Uterus (tissue), 4 donors: ENCODE results near the gene VSIG10L2. TPM values are rescaled to one million over a fixed set of nuclear protein-coding genes. Genes with fewer than 3 reads are reported as not detected.

Source experiments
- DNase-seq, 2 donors: peaks; one replicate each; pipeline ENCODE4 v3.0.0-alpha.2; 2019 to 2020
- H3K27ac ChIP-seq, 2 donors: fragments of 200-600 bp; sonication (generic); 1 replicate in 1 of 2; 2 replicates in 1 of 2; pipeline ENCODE4 v1.5.1; 2016 to 2018
- H3K27me3 ChIP-seq, 2 donors: fragments of 200-600 bp; sonication (generic); one replicate each; pipeline ENCODE4 v1.5.1; 2018 to 2019; ENCODE audit warnings: control low read depth in 1 of 2
- H3K36me3 ChIP-seq, 2 donors: fragments of 200-600 bp; sonication (generic); one replicate each; pipeline ENCODE4 v1.5.1; 2019; ENCODE audit warnings: control low read depth in 1 of 2
- H3K4me1 ChIP-seq, 2 donors: fragments of 200-600 bp; sonication (generic); one replicate each; pipeline ENCODE4 v1.5.1; 2018 to 2019; ENCODE audit warnings: control low read depth in 1 of 2
- H3K4me3 ChIP-seq, 2 donors: fragments of 200-600 bp; sonication (generic); 1 replicate in 1 of 2; 2 replicates in 1 of 2; pipeline ENCODE4 v1.5.1; 2018 to 2019; ENCODE audit warnings: mild to moderate bottlenecking in 1 of 2
- H3K9me3 ChIP-seq, 2 donors: fragments of 200-600 bp; sonication (generic); one replicate each; pipeline ENCODE4 v1.5.1; 2019; ENCODE audit warnings: control low read depth in 1 of 2
- CTCF ChIP-seq, 4 experiments: fragments of 200-600 bp in 2 of 4; fragments of 450-650 bp in 2 of 4; sonication (generic) in 2 of 4; IDR thresholded peaks; one replicate each; pipeline ENCODE4 v1.5.1; 2016 to 2019; ENCODE audit warnings: antibody characterized with exemption in 4 of 4, mild to moderate bottlenecking in 2 of 4, moderate library complexity in 1 of 4
- POLR2A ChIP-seq, 2 donors: fragments of 450-650 bp; IDR thresholded peaks; one replicate each; pipeline ENCODE4 v1.6.1; 2016; ENCODE audit warnings: antibody characterized with exemption in 2 of 2, mild to moderate bottlenecking in 1 of 2, moderate library complexity in 1 of 2
- intact Hi-C: fragments of 100-400 bp; cut with DNase I; formaldehyde crosslinking; loops from one replicate; pipeline ENCODE4 v1.15.1; 2023; ENCODE audit warnings: low total_unique reads
- total RNA-seq, 4 donors: library from RNA; depleted of rRNA in 3 of 4; stranded (reverse); fragments of >200 nt in 3 of 4; gene quantifications; one replicate each; pipeline versions ENCODE4 v1.1.0 to v1.2.4, GENCODE V29; 2014 to 2023
- donor health status: DM: yes; HTN: yes; CAD: no.

VSIG10L2 gene
- 1 to 10 TPM in 2 of 4 donors, not detected in 2; 1.1 to 9.5 TPM for total RNA-seq

- Histone ChIP-seq H3K9me3 (no peaks in the 10 kb centered on the region), H3K4me3 (no peak within 1 kb of the TSS), H3K36me3 (no peaks in the 10 kb centered on the region), H3K27ac (no peak within 1 kb of the TSS), H3K4me1 (peaks cover 3 to 6% of the 10 kb centered on the region in 2 donors), H3K27me3 (no peaks in the 10 kb centered on the region)
- TF ChIP-seq POLR2A (IDR thresholded peaks at IDR 0.05), result no peak
- TF ChIP-seq CTCF (IDR thresholded peaks at IDR 0.05), result no peak
- peak in 1 of 2 donors; percentile 5 for DNase-seq
- intact Hi-C loops, result loop anchor here (10.0 kb wide), 1 partner anchor 119 kb away; the partner anchor contains the start of gene CDON
Observed at GRCh38 chr11:125945797-125946520, at the start of gene VSIG10L2. Gene VSIG10L2, plus strand, starts transcription at chr11:125946044. Its CDS starts 12 bp downstream, at chr11:125946056.

- Histone ChIP-seq H3K9me3 (no peaks in the 10 kb centered on the region), H3K27me3 (peaks cover 10 to 20% of the 10 kb centered on the region in 2 donors), H3K4me1 (peaks cover 0 to 9% of the 10 kb centered on the region in 2 donors), H3K36me3 (no peaks in the 10 kb centered on the region), H3K27ac (no peak overlapping the region), H3K4me3 (no peak overlapping the region)
- intact Hi-C loops, result no loop called here
- TF ChIP-seq CTCF (IDR thresholded peaks at IDR 0.05) (no peak), POLR2A (IDR thresholded peaks at IDR 0.05) (no peak)
- no peak for DNase-seq
Observed at GRCh38 chr11:125901872-125902271, 44.0 kb upstream of the VSIG10L2 start.

GRCh38 chr11:125902277-125902926 is 43.4 kb upstream of the VSIG10L2 start:
- H3K27ac ChIP-seq, result peak overlapping the region; percentile 65 to 71
- H3K27me3 ChIP-seq, result peaks cover 10 to 20% of the 10 kb centered on the region in 2 donors
- peaks cover 0 to 9% of the 10 kb centered on the region in 2 donors for H3K4me1 ChIP-seq
- no peak for DNase-seq
- intact Hi-C loops, result no loop called here
- H3K9me3 ChIP-seq, result no peaks in the 10 kb centered on the region
- H3K4me3 ChIP-seq, result peak overlapping the region; percentile 41 to 55
- no peaks in the 10 kb centered on the region for H3K36me3 ChIP-seq
- TF ChIP-seq POLR2A (IDR thresholded peaks at IDR 0.05) (no peak), CTCF (IDR thresholded peaks at IDR 0.05) (no peak)

GRCh38 chr11:125902927-125903710 is 42.7 kb upstream of the VSIG10L2 start, which contains the start of gene PUS3:
Gene PUS3, minus strand, starts transcription at chr11:125903206. Its CDS starts 6,922 bp downstream, at chr11:125896284.
- H3K4me1 ChIP-seq, result peaks cover 0 to 9% of the 10 kb centered on the region in 2 donors
- peaks cover 10 to 20% of the 10 kb centered on the region in 2 donors for H3K27me3 ChIP-seq
- TF ChIP-seq CTCF (IDR thresholded peaks at IDR 0.05), result no peak
- peak in 1 of 2 donors; percentile 29 for TF ChIP-seq POLR2A (IDR thresholded peaks at IDR 0.05)
- peak; percentile 85 to 87 for DNase-seq
- intact Hi-C loops, result no loop called here
- peak within 1 kb of the TSS; percentile 65 to 71 for H3K27ac ChIP-seq
- H3K4me3 ChIP-seq, result peak within 1 kb of the TSS; percentile 41 to 55
- H3K36me3 ChIP-seq, result no peaks in the 10 kb centered on the region
- H3K9me3 ChIP-seq, result no peaks in the 10 kb centered on the region
